H1 (cell line): Measurements from ENCODE around the gene NEUROG1. TPM values are rescaled to one million over a fixed set of nuclear protein-coding genes. Genes with fewer than 3 reads are reported as not detected.
A peak's percentile ranks its signal among the peaks of the same experiment; 100 is the strongest.

Experiments
- CTCF ChIA-PET: fragments of 300-600 bp; sonication (Branson Sonifier 250); formaldehyde crosslinking; loops from one replicate; lab custom pipeline; 2021; ENCODE audit not compliant: partially characterized antibody; lab: Charles Lee
- POLR2A ChIA-PET: fragments of 300-600 bp; sonication (Branson Sonifier 250); formaldehyde crosslinking; loops from one replicate; lab custom pipeline; 2021; ENCODE audit warnings: inconsistent platforms; ENCODE audit not compliant: partially characterized antibody; lab: Charles Lee
- DNase-seq, 2 experiments: peaks; one replicate each; pipeline versions ENCODE4 v3.0.0 to v3.0.0-alpha.2; 2010 to 2022; ENCODE audit warnings: low spot score in 2 of 2, low read depth in 1 of 2, mixed read lengths in 1 of 2
- FAIRE-seq: peaks from 2 replicates; lab custom pipeline; 2011; peaks lifted over from hg19 to GRCh38; lab: Jason Lieb, UNC
- H2AFZ ChIP-seq: 2 replicates; pipeline ENCODE4 v1.8.1; 2012; ENCODE audit warnings: low read length, inconsistent platforms
- H2AK5ac ChIP-seq: 2 replicates; pipeline ENCODE4 v1.6.1; 2013; ENCODE audit warnings: low read depth, low read length
- H2BK120ac ChIP-seq: replicated peaks from 2 replicates; pipeline ENCODE3; 2013; ENCODE audit warnings: low read depth, low read length, inconsistent platforms
- H2BK12ac ChIP-seq: 2 replicates; pipeline ENCODE4 v1.6.1; 2013; ENCODE audit warnings: low read depth, low read length
- H2BK15ac ChIP-seq: 2 replicates; pipeline ENCODE4 v1.6.1; 2013; ENCODE audit warnings: low read length
- H2BK20ac ChIP-seq: 2 replicates; pipeline ENCODE4 v1.6.1; 2013; ENCODE audit warnings: low read length
- H2BK5ac ChIP-seq: 2 replicates; pipeline ENCODE4 v1.6.1; 2013; ENCODE audit warnings: low read depth, low read length
- H3K14ac ChIP-seq: 2 replicates; pipeline ENCODE4 v1.6.1; 2013; ENCODE audit warnings: inconsistent platforms; ENCODE audit not compliant: insufficient read length
- H3K18ac ChIP-seq: 2 replicates; pipeline ENCODE4 v1.6.1; 2013; ENCODE audit warnings: low read length; ENCODE audit errors: extremely low read depth
- H3K23ac ChIP-seq: 2 replicates; pipeline ENCODE4 v1.6.1; 2013; ENCODE audit warnings: inconsistent platforms; ENCODE audit not compliant: insufficient read length
- H3K23me2 ChIP-seq: 2 replicates; pipeline ENCODE4 v1.6.1; 2013; ENCODE audit warnings: low read depth, low read length
- H3K27ac ChIP-seq: 2 replicates; pipeline ENCODE4 v1.6.1; 2011; ENCODE audit warnings: low read depth, low read length, inconsistent platforms
- H3K27me3 ChIP-seq, 4 experiments: replicated peaks in 1 of 4; 1 replicate in 1 of 4; 2 replicates in 3 of 4; pipeline versions ENCODE4 v1.6.1 to v1.8.1; 2011 to 2013; ENCODE audit warnings: low read length in 3 of 4, mild to moderate bottlenecking in 3 of 4, inconsistent platforms in 2 of 4, mixed read lengths in 2 of 4, moderate library complexity in 1 of 4; ENCODE audit not compliant: control insufficient read depth in 3 of 4, insufficient read depth in 3 of 4; ENCODE audit errors: extremely low read depth in 1 of 4
- H3K36me3 ChIP-seq, 4 experiments: 2 replicates each; pipeline versions ENCODE4 v1.6.1 to v1.8.1; 2011 to 2013; ENCODE audit warnings: mild to moderate bottlenecking in 4 of 4, low read length in 3 of 4, moderate library complexity in 2 of 4, control low read depth in 1 of 4, inconsistent platforms in 1 of 4; ENCODE audit not compliant: insufficient read depth in 4 of 4, control insufficient read depth in 2 of 4
- H3K4ac ChIP-seq: replicated peaks from 2 replicates; pipeline ENCODE3; 2013; ENCODE audit warnings: low read length, low read depth, mixed read lengths, inconsistent platforms; ENCODE audit not compliant: insufficient read length
- H3K4me1 ChIP-seq, 4 experiments: replicated peaks in 1 of 4; 1 replicate in 1 of 4; 2 replicates in 3 of 4; pipeline versions ENCODE4 v1.6.1 to v1.8.1; 2011 to 2013; ENCODE audit warnings: low read length in 3 of 4, inconsistent platforms in 2 of 4, mixed read lengths in 1 of 4; ENCODE audit not compliant: insufficient read depth in 4 of 4, control insufficient read depth in 3 of 4
- H3K4me2 ChIP-seq, 2 experiments: 2 replicates each; pipeline versions ENCODE4 v1.6.1 to v1.8.1; 2011 to 2013; ENCODE audit warnings: low read depth in 2 of 2, low read length in 2 of 2, control low read depth in 1 of 2, inconsistent platforms in 1 of 2, mild to moderate bottlenecking in 1 of 2; ENCODE audit not compliant: insufficient read depth in 1 of 2
- H3K4me3 ChIP-seq, 4 experiments: fragments of 200-600, 300-600 bp in 1 of 4; sonication (generic), shearing (Covaris generic), sonication (Bioruptor Twin) in 1 of 4; 2 replicates each; pipeline versions ENCODE4 v1.5.1 to v1.8.1; 2011 to 2016; ENCODE audit warnings: low read length in 4 of 4, low read depth in 3 of 4, control low read depth in 2 of 4, inconsistent platforms in 2 of 4, mild to moderate bottlenecking in 2 of 4, mixed read lengths in 1 of 4, moderate library complexity in 1 of 4; ENCODE audit not compliant: insufficient read depth in 2 of 4; ENCODE audit errors: extremely low read depth in 1 of 4
- H3K56ac ChIP-seq: replicated peaks from 2 replicates; pipeline ENCODE3; 2013; ENCODE audit warnings: low read depth, mild to moderate bottlenecking, mixed read lengths, low read length, inconsistent platforms; ENCODE audit not compliant: insufficient read length
- H3K79me1 ChIP-seq: 2 replicates; pipeline ENCODE4 v1.6.1; 2013; ENCODE audit warnings: low read depth, low read length, control low read depth
- H3K79me2 ChIP-seq, 2 experiments: 2 replicates each; pipeline versions ENCODE4 v1.6.1 to v1.8.1; 2012 to 2013; ENCODE audit warnings: low read length in 2 of 2, mild to moderate bottlenecking in 2 of 2, inconsistent platforms in 1 of 2; ENCODE audit not compliant: insufficient read depth in 2 of 2, control insufficient read depth in 1 of 2
- H3K9ac ChIP-seq, 4 experiments: replicated peaks in 1 of 4; 1 replicate in 1 of 4; 2 replicates in 3 of 4; pipeline versions ENCODE4 v1.6.1 to v1.8.1; 2011 to 2013; ENCODE audit warnings: low read depth in 3 of 4, low read length in 3 of 4, control low read depth in 2 of 4, mild to moderate bottlenecking in 2 of 4, moderate library complexity in 2 of 4, inconsistent platforms in 1 of 4; ENCODE audit errors: extremely low read depth in 1 of 4
- H3K9me3 ChIP-seq, 2 experiments: 2 replicates each; pipeline versions ENCODE4 v1.6.1 to v1.8.1; 2012 to 2013; ENCODE audit warnings: mild to moderate bottlenecking in 2 of 2, moderate library complexity in 2 of 2, control low read depth in 1 of 2, inconsistent platforms in 1 of 2, low read depth in 1 of 2, low read length in 1 of 2, mixed read lengths in 1 of 2; ENCODE audit not compliant: insufficient read depth in 2 of 2
- H4K20me1 ChIP-seq, 2 experiments: replicated peaks in 1 of 2; 2 replicates each; pipeline versions ENCODE3 to v1.8.1; 2011 to 2013; ENCODE audit warnings: inconsistent platforms in 2 of 2, low read length in 2 of 2, mild to moderate bottlenecking in 1 of 2; ENCODE audit not compliant: insufficient read depth in 2 of 2, control insufficient read depth in 1 of 2
- H4K5ac ChIP-seq: 2 replicates; pipeline ENCODE4 v1.6.1; 2013; ENCODE audit warnings: low read length, low read depth, mixed read lengths, inconsistent platforms; ENCODE audit not compliant: insufficient read length
- H4K8ac ChIP-seq: 2 replicates; pipeline ENCODE4 v1.8.0; 2013; ENCODE audit warnings: mild to moderate bottlenecking, moderate library complexity, low read length, inconsistent platforms; ENCODE audit not compliant: insufficient read depth; ENCODE audit errors: extremely low read depth
- H4K91ac ChIP-seq: replicated peaks from 2 replicates; pipeline ENCODE3; 2013; ENCODE audit warnings: low read length, mixed read lengths, inconsistent platforms; ENCODE audit not compliant: insufficient read length
- ATF3 ChIP-seq: IDR thresholded peaks from 2 replicates; pipeline ENCODE4 v1.6.1; 2011; ENCODE audit warnings: low read depth, mild to moderate bottlenecking, low read length; ENCODE audit not compliant: insufficient read depth
- E2F6 ChIP-seq: IDR thresholded peaks from 2 replicates; pipeline ENCODE4 v1.6.1; 2012; ENCODE audit warnings: inconsistent platforms
- EP300 ChIP-seq, 2 experiments: IDR thresholded peaks; 1 replicate in 1 of 2; 2 replicates in 1 of 2; pipeline ENCODE4 v1.6.1; 2011 to 2012; ENCODE audit warnings: low read depth in 2 of 2, low read length in 2 of 2, mild to moderate bottlenecking in 2 of 2, borderline replicate concordance in 1 of 2, inconsistent platforms in 1 of 2, moderate library complexity in 1 of 2
- GTF2F1 ChIP-seq: IDR thresholded peaks from 2 replicates; pipeline ENCODE4 v1.6.1; 2012; ENCODE audit warnings: low read depth, low read length, improper control_type of control experiment, borderline replicate concordance
- HDAC2 ChIP-seq, 2 experiments: fragments of 300-600 bp in 1 of 2; sonication (generic) in 1 of 2; IDR thresholded peaks; 2 replicates each; pipeline ENCODE4 v1.6.1; 2011 to 2012; ENCODE audit warnings: low read depth in 2 of 2, low read length in 2 of 2, mild to moderate bottlenecking in 2 of 2, moderate library complexity in 2 of 2, borderline replicate concordance in 1 of 2, inconsistent platforms in 1 of 2
- KDM1A ChIP-seq: fragments of 200-600, 300-600 bp; sonication (generic); IDR thresholded peaks from 2 replicates; pipeline ENCODE4 v1.7.1; 2016; ENCODE audit warnings: mild to moderate bottlenecking, low read length, borderline replicate concordance
- POU5F1 ChIP-seq: IDR thresholded peaks from 2 replicates; pipeline ENCODE4 v1.6.1; 2011; ENCODE audit warnings: low read depth, mild to moderate bottlenecking, low read length, moderate library complexity
- RAD21 ChIP-seq, 2 experiments: IDR thresholded peaks in 1 of 2; conservative IDR thresholded peaks in 1 of 2; 2 replicates each; pipeline ENCODE4 v1.6.1; 2011; ENCODE audit warnings: low read depth in 2 of 2, low read length in 2 of 2, improper control_type of control experiment in 1 of 2, inconsistent platforms in 1 of 2, mild to moderate bottlenecking in 1 of 2, moderate library complexity in 1 of 2
- RFX5 ChIP-seq: IDR thresholded peaks from 2 replicates; pipeline ENCODE4 v1.6.1; 2011; ENCODE audit warnings: low read depth, low read length, improper control_type of control experiment, borderline replicate concordance
- SP1 ChIP-seq: IDR thresholded peaks from 2 replicates; pipeline ENCODE4 v1.6.1; 2011; ENCODE audit warnings: low read depth, low read length
- SUZ12 ChIP-seq: fragments of 200-600 bp; sonication (generic); IDR thresholded peaks from 2 replicates; pipeline ENCODE4 v1.6.1; 2012; ENCODE audit warnings: mild to moderate bottlenecking, inconsistent platforms, low read length, moderate library complexity, mixed read lengths
- WGBS, 2 experiments: shearing (Covaris generic) in 1 of 2; methylation state at CpG; one replicate each; pipeline versions ENCODE4 v1.1.6 to v1.1.7; 2013 to 2015; ENCODE audit warnings: low lambda C conversion rate in 2 of 2, mixed read lengths in 2 of 2, inconsistent platforms in 1 of 2, low coverage in 1 of 2, missing lambda C conversion rate in 1 of 2; ENCODE audit not compliant: insufficient replicate concordance in 2 of 2, insufficient coverage in 1 of 2, insufficient read length in 1 of 2; ENCODE audit errors: extremely low coverage in 1 of 2, missing lambda C conversion rate in 1 of 2; 5-methylcytosine and 5-hydroxymethylcytosine counted together
- polyA plus RNA-seq, 7 experiments: library from polyadenylated mRNA; depleted of rRNA in 3 of 7; stranded (reverse) in 5 of 7; unstranded in 2 of 7; fragments of >200 nt in 5 of 7; fragments of 200-250 nt in 2 of 7; gene quantifications; 1 replicate in 5 of 7; 2 replicates in 1 of 7; 4 replicates in 1 of 7; pipeline versions ENCODE4 v1.2.1 to v1.2.3, GENCODE V29; 2011 to 2013; ENCODE audit warnings: missing spikeins in 2 of 7, mixed read lengths in 2 of 7
- total RNA-seq: library from RNA; stranded (reverse); fragmentation: NEBNext Ultra II Directional; extraction: Animal tissue kit (Norgen Biotek cat#: 25700); gene quantifications from 2 replicates; pipeline ENCODE4 v1.2.1, GENCODE V29; 2021

NEUROG1 gene
- total and polyA plus RNA-seq, 2 of the 8 experiments (the other 6 are each of a cell fraction or from before 2014, with no cell fraction given), result not detected

GRCh38 chr5:135568246-135568645 lies 32.5 kb upstream of the NEUROG1 start:
- no peak overlapping the region for H3K4ac ChIP-seq
- no peaks in the 10 kb centered on the region for H3K23me2 ChIP-seq
- H4K8ac ChIP-seq, result no peak overlapping the region
- no peak overlapping the region for H3K27ac ChIP-seq
- no peaks in the 10 kb centered on the region for H3K36me3 ChIP-seq
- no peak for DNase-seq
- no peak overlapping the region for H2BK120ac ChIP-seq
- WGBS, 2 experiments, result 85% methylated on average over 6 of the region's 6 CpGs; no CpG with 5 or more reads in 1 of the 2 experiments
- no peak overlapping the region for H3K18ac ChIP-seq
- H3K4me3 ChIP-seq, result no peak overlapping the region
- no peak overlapping the region for H2AFZ ChIP-seq
- H2AK5ac ChIP-seq, result no peak overlapping the region
- peaks cover 0 to 1% (median 0%) of the 10 kb centered on the region in 4 experiments; a peak in 2 of 7 replicates for H3K27me3 ChIP-seq
- no peaks in the 10 kb centered on the region for H4K20me1 ChIP-seq
- no peaks in the 10 kb centered on the region for H3K79me1 ChIP-seq
- peaks cover 0 to 21% (median 9%) of the 10 kb centered on the region in 4 experiments; a peak in 5 of 7 replicates for H3K4me1 ChIP-seq
- no peak overlapping the region for H3K9ac ChIP-seq
- no peak overlapping the region for H3K14ac ChIP-seq
- no peak overlapping the region for H3K4me2 ChIP-seq
- no peak overlapping the region for H2BK12ac ChIP-seq
- ChIA-PET POLR2A (no interaction called here), CTCF (interaction anchor here (0.7 to 20.6 kb wide), 16 partner anchors 4 to 261 kb away, joined by 3 to 547 read pairs (median 6); partner anchors contain the start of genes CXCL14 and SLC25A48)
- no peak overlapping the region for H3K23ac ChIP-seq
- FAIRE-seq, result no peak
- no peaks in the 10 kb centered on the region for H3K79me2 ChIP-seq
- no peak overlapping the region for H4K5ac ChIP-seq
- no peak overlapping the region for H2BK5ac ChIP-seq
- no peak overlapping the region for H4K91ac ChIP-seq
- H3K9me3 ChIP-seq, result no peaks in the 10 kb centered on the region
- H2BK15ac ChIP-seq, result peak overlapping the region; percentile 46; the same call in 1 of the 2 replicates
- H3K56ac ChIP-seq, result no peak overlapping the region
- no peak overlapping the region for H2BK20ac ChIP-seq
- TF ChIP-seq POU5F1 (no peak), KDM1A (no peak), ATF3 (no peak), HDAC2 (IDR thresholded peaks at IDR 0.05; ENCODE audit: borderline replicate concordance in 1 of 2, low read depth in 2 of 2, low read length in 2 of 2) (no peak), SP1 (no peak), GTF2F1 (no peak), E2F6 (no peak), RFX5 (no peak), SUZ12 (no peak), EP300 (IDR thresholded peaks at IDR 0.05; ENCODE audit: borderline replicate concordance in 1 of 2, low read depth in 2 of 2, low read length in 2 of 2) (no peak), RAD21 (IDR thresholded peaks at IDR 0.05 in 1 of 2, conservative IDR thresholded peaks at IDR 0.05 in 1 of 2; ENCODE audit: low read depth in 2 of 2, low read length in 2 of 2) (no peak)
